D721Med (cell line): Measurements from ENCODE around the gene ZNRF4.
"Not testable (repeated sequence)": the region's sequence is repeated elsewhere in the genome, so short reads cannot be mapped to it uniquely, and the experiment has no call there.

Source experiments
- DNase-seq: peaks from one replicate; pipeline ENCODE4 v3.0.0; 2011; ENCODE audit warnings: low spot score; ENCODE audit not compliant: insufficient read length
- FAIRE-seq: peaks from 2 replicates; lab custom pipeline; 2011; peaks lifted over from hg19 to GRCh38; lab: Jason Lieb, UNC
- CTCF ChIP-seq: IDR thresholded peaks from 2 replicates; pipeline ENCODE4 v1.5.1; 2012; ENCODE audit warnings: mild to moderate bottlenecking, control low read depth; ENCODE audit not compliant: insufficient read depth; ENCODE audit errors: missing control alignments

ZNRF4 gene

GRCh38 chr19:5481957-5482356, 26.7 kb downstream of the ZNRF4 start:
- TF ChIP-seq CTCF, result no peak
- no peak for FAIRE-seq
- no peak for DNase-seq

GRCh38 chr19:5484398-5485285, 29.4 kb downstream of the ZNRF4 start:
- no peak for TF ChIP-seq CTCF
- peak; percentile 70 for DNase-seq
- no peak for FAIRE-seq

GRCh38 chr19:5485286-5485636, 30.0 kb downstream of the ZNRF4 start:
- DNase-seq (no peak), FAIRE-seq (no peak)
- TF ChIP-seq CTCF, result no peak

GRCh38 chr19:5485658-5486057, 30.4 kb downstream of the ZNRF4 start:
- DNase-seq, FAIRE-seq: not testable (repeated sequence)

GRCh38 chr19:5487222-5487621, 32.0 kb downstream of the ZNRF4 start:
- FAIRE-seq (no peak), DNase-seq (no peak)
- TF ChIP-seq CTCF, result no peak

GRCh38 chr19:5489551-5489950, 34.3 kb downstream of the ZNRF4 start:
- TF ChIP-seq CTCF, result no peak
- no peak for FAIRE-seq
- no peak for DNase-seq

- no peak for FAIRE-seq
- no peak for TF ChIP-seq CTCF
- DNase-seq, result no peak
Measured at GRCh38 chr19:5491565-5491964, 36.3 kb downstream of the ZNRF4 start.
